HG02763 (cell line): ENCODE data around the gene NPAS2.

Experiments used
- ATAC-seq: cut with Tn5 transposase; IDR thresholded peaks from one replicate; pipeline ENCODE4 v1.9.1; 2021; ENCODE audit warnings: mild to moderate bottlenecking, moderate library complexity; ENCODE audit not compliant: unreplicated experiment

Gene NPAS2

DNA sequence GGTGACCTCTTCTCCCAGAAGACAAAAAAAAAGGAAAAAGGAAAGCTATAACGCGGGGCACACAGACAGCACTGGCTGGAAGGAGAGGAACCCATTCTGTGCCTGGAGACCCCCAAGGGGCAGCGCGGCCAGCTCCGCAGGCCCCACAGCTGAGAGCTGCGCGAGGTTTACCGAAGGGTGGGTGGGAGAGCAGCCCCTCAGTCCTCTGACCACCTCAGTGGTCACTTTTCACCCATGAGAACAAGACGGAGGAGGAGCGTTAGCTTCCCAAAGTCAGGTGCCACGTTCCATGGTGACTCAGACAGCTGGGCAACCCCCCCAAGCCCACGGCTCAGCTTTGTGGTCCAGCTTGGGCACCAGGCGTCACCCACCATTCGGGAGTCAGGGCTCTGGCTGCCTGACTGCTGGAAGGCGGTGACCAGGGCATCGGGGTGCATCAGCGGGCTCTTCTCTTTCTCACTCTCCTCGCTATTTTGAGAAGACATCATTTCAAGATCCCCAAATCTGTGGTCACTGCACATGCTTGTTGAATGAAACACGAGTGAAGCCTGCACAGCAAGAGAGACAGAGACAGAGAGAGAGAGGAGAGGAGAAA, 217.3 kb downstream of the NPAS2 start:
- ATAC-seq: no peak

DNA sequence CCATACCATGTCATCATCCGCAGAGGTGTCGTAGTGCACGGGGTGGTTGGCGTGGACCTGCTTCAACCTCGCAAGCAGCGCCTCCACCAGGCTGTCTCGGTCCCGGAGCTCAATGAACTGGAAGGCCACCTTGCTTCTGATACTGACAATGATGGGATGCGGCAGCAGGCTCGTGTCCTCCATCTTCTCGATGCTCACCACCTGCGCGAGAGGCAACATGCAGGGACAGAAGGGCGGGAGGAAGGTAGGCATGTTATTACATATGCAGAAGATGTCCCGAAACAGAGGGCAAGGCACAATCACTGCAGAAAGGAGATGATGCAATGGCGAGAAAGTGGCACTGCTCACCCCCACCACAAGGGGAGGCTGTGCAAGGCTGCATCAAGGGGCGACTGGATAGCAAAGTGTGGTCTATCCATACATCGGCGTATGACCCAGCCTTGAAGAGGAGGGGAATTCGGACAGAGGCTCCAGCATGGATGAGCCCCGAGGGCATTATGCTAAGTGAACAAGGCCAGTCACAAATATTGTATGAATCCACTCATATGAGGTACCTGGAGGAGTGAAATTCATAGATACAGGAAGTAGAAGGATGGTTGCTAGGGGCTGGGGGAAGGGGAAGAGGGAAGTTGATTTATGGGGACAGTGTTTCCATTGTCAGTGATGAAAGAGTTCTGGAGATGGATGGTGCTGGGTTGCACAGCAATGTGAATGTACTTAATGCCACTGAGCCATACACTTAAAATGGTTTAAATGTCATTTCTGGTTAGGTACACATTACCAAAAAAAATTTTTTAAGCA, 218.7 kb downstream of the NPAS2 start:
- ATAC-seq: no peak

DNA sequence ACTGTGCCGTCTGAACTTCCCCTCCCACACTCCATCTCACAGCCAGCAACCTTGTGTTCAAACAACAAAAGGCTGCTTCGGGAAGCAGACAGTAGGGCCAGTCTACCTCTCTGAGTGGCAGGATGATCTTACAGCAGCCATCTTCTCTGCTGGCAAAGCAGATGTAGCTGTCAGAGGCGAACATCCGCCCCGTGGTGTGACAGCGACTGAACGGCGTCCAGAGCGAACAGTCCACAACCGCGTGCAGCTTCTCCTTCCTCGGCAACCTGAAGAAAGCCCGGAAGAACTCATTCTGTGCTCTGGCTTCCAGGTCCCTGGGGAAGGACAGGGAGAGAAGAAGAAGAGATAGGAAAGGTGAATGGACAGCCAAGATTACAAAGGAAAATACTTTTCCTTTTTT, 220.1 kb downstream of the NPAS2 start:
- no peak for ATAC-seq

DNA sequence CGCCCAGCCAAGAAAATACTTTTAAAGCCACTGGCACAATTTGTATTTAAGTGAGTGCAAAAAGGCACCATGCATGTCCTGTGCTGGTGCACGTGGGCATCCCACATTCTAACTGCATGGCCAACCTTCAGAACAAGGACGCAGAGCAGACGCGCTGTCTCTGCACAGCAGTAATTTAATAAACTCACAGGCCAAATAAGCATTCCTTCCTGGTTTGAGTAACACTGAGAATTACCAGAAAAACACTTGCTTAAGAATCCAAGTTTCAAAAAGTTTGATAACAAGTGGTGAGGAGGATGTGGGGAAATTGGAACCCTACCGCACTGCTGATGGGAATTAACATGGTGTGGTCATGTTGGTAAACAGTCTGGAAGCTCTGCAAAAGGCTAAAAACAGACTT, 220.8 kb downstream of the NPAS2 start:
- no peak for ATAC-seq

DNA sequence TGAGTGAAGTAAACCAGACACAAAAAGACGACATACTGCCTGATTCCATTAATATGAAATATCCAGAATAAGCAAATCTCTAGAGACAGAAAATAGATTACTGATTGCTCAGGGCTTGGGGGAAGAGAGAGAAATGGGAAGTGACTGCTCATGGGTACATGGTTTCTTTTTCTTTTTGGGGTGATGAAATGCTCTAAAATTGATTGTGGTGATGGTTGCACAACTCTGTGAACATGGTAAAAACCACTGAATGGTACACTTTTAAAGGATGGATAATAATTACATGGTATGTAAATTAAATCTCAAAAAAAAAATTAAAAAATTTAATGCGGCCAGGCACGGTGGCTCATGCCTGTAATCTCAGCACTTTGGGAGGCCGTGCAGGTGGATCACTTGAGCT, 221.5 kb downstream of the NPAS2 start:
- ATAC-seq: no peak

DNA sequence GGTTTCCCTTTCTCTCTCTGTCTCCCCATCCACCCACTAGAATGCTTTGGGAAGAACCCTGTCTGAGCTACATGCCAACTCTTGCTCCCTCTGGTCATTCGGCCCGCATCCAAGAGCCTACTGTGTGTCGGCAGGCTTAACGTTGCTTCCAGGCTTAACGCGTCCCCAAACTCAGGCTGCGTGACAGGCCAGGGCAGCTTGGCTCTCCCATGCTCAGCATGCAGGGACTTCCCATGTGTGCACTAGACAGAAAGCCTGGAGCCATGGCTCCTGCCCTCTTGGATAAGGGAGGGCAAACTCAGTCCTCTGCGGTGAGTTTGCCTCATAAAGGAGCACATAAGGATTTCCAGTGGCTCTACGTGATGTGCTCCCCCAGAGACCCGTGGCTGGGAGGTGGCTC, 225.4 kb downstream of the NPAS2 start:
- ATAC-seq: no peak
